Renal cortex interstitium (tissue), 11 donors: ENCODE data around the gene DCAF15. TPM values are rescaled to one million over a fixed set of nuclear protein-coding genes. Genes with fewer than 3 reads are reported as not detected.

Experiments used
- DNase-seq, 11 donors: peaks; one replicate each; pipeline ENCODE4 v3.0.0-alpha.2; 2013; ENCODE audit warnings: low read depth in 9 of 11, low spot score in 4 of 11; ENCODE audit errors: extremely low read depth in 1 of 11
- polyA plus RNA-seq, 3 donors: library from polyadenylated mRNA; unstranded; fragments of 120-200 nt; gene quantifications; one replicate each; pipeline ENCODE4 v1.2.1, GENCODE V29; 2013; ENCODE audit not compliant: insufficient read length in 3 of 3

The DCAF15 gene
- polyA plus RNA-seq, 3 donors, result 25.7 to 37.5 (median 35.7) TPM

- no peak for DNase-seq
These were observed 722 bp downstream of the DCAF15 start for GRCh38 chr19:13952931-13953531.

GRCh38 chr19:13954185-13954584, 1.9 kb downstream of the DCAF15 start:
- no peak for DNase-seq

GRCh38 chr19:13955662-13956364, 3.5 kb downstream of the DCAF15 start:
- DNase-seq, result no peak

- DNase-seq, result no peak
These were observed 4.0 kb downstream of the DCAF15 start for GRCh38 chr19:13956365-13956744.

- no peak for DNase-seq
These were observed 4.7 kb downstream of the DCAF15 start for GRCh38 chr19:13957051-13957450.

- DNase-seq, result no peak
These were observed 5.7 kb downstream of the DCAF15 start for GRCh38 chr19:13958043-13958442.

GRCh38 chr19:13959141-13959961, 7.0 kb downstream of the DCAF15 start:
- DNase-seq, result no peak

- DNase-seq, result no peak
These were observed 7.9 kb downstream of the DCAF15 start for GRCh38 chr19:13959962-13960862.

- no peak for DNase-seq
These were observed 8.8 kb downstream of the DCAF15 start for GRCh38 chr19:13960863-13961784.

GRCh38 chr19:13961826-13962698, 9.8 kb downstream of the DCAF15 start:
- no peak for DNase-seq

- DNase-seq, result no peak
These were observed 10.6 kb downstream of the DCAF15 start for GRCh38 chr19:13962699-13963602.

- DNase-seq, result no peak
These were observed 11.3 kb downstream of the DCAF15 start for GRCh38 chr19:13963603-13964105.

GRCh38 chr19:13964776-13965175, 12.5 kb downstream of the DCAF15 start:
- DNase-seq, result no peak

- no peak for DNase-seq
These were observed 13.1 kb downstream of the DCAF15 start for GRCh38 chr19:13965377-13965896.

GRCh38 chr19:13965926-13966683, 13.8 kb downstream of the DCAF15 start:
- no peak for DNase-seq
